ENCODE data around the gene CFAP20DC.
"Not testable (repeated sequence)": the region's sequence is repeated elsewhere in the genome, so short reads cannot be mapped to it uniquely, and the experiment has no call there.

The CFAP20DC gene

DNA sequence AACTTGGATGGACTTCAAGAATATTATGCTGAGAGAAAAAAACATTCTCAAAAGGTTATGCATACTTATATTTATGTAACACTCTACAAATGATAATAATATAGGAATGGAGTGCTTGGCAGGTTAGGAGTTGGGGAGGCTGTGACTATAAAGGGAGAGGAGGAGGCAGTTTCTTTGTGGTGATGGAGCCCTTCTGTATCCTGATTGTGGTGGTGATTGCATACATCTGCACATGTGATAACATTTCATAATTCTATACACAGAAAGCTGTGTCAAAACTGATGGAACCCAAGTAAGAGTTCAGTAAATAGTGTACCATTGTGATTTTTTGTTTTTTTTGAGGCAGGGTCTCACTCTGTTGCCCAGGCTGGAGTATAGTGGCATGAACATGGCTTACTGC, 351.6 kb downstream of the CFAP20DC start:
- H3K9me3 Mint-ChIP-seq = peaks cover 6% of the 10 kb centered on the region
- H3K36me3 Mint-ChIP-seq = no peaks in the 10 kb centered on the region
- H3K27me3 Mint-ChIP-seq = peaks cover 3% of the 10 kb centered on the region
- CTCF ChIA-PET = no interaction called here
- no peak overlapping the region for H3K4me3 Mint-ChIP-seq
- peaks cover 7% of the 10 kb centered on the region for H3K4me1 Mint-ChIP-seq
- H3K27ac Mint-ChIP-seq = no peak overlapping the region
- no peak for DNase-seq

DNA sequence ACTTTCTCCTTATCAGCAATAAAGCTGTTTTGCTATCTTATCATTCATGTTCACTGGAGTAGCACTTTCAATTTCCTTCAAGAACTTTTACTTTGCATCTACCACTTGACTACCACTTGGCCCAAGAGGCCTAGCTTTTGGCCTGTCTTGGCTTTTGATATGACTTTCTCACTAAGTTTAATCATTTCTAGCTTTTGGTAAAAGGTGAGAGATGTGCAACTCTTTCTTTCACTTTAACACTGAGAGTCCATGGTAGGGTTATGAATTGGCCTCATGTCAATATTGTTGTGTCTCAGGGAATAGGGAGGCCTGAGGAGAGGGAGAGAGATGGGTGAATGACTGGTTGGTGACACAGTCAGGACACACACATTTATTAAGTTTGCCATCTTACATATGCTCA, 352.3 kb downstream of the CFAP20DC start:
- Mint-ChIP-seq H3K4me1 (peaks cover 7% of the 10 kb centered on the region), H3K36me3 (no peaks in the 10 kb centered on the region), H3K9me3 (peaks cover 6% of the 10 kb centered on the region), H3K27ac (no peak overlapping the region), H3K27me3 (peaks cover 3% of the 10 kb centered on the region), H3K4me3 (no peak overlapping the region)
- DNase-seq = no peak
- CTCF ChIA-PET = no interaction called here

DNA sequence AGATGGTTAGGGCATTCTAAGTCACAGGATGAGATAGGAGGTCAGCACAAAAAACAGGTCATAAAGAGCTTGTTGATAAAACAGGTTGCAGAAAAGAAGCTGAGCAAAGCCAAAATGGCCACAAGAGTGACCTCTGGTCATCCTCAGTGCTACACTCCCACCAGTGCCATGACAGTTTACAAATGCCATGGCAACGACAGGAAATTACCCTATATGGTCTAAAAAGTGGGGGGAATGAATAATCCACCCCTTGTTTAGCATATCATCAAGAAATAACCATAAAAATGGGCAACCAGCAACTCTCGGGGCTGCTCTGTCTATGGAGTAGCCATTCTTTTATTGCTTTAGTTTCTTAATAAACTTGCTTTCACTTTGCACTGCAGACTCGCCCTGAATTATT, 353.0 kb downstream of the CFAP20DC start:
- not testable (repeated sequence) for H3K9me3 Mint-ChIP-seq, H3K27me3 Mint-ChIP-seq

DNA sequence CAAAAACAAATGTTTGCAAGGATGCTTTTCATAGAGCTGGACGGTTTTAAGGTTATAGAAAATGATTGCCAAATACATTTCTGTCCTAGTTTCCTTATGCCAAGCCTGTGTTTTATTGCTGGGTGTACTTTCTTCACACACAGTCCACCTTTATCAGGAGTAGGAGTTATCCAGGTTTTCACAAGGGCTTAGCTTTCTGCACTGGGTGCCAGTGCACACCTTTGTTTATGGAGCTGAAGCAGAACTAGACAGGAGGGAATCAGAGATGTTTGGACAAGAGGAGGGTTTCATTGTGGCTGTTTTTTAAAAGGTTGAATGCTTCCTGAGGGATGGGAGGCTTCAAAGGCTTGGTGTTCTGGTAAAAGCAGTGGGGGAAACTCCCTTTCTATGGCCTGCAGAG, 353.7 kb downstream of the CFAP20DC start:
- no peak overlapping the region for H3K4me3 Mint-ChIP-seq
- CTCF ChIA-PET = no interaction called here
- H3K9me3 Mint-ChIP-seq = peaks cover 13% of the 10 kb centered on the region
- H3K4me1 Mint-ChIP-seq = peaks cover 7% of the 10 kb centered on the region
- no peaks in the 10 kb centered on the region for H3K27me3 Mint-ChIP-seq
- DNase-seq = no peak
- no peaks in the 10 kb centered on the region for H3K36me3 Mint-ChIP-seq
- no peak overlapping the region for H3K27ac Mint-ChIP-seq

More for the DNA sequence above, 353.0 kb downstream of the CFAP20DC start:
- H3K36me3 Mint-ChIP-seq, CTCF ChIA-PET, H3K27ac Mint-ChIP-seq, H3K4me1 Mint-ChIP-seq, DNase-seq, H3K4me3 Mint-ChIP-seq: not testable (repeated sequence)

DNA sequence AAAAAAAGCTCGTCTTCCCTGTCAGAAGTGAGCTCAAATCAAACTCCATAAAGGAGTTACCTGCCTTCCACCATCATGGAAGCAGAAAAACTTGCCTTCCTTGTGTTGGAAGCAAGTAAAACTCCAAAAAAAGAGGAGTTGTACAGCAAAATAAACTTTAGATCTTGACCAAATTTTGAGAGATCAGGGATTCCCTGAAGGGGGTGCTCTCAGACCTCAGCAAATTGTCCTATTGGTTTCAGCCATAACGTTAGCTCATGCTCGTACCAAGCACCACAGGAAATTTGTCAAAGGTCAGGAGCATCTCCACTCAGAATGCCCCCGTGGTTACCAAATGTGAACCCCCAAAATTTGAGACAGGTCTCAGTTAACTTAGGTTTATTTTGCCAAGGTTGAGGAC, 354.5 kb downstream of the CFAP20DC start:
- H3K4me3 Mint-ChIP-seq, H3K27me3 Mint-ChIP-seq, H3K27ac Mint-ChIP-seq, CTCF ChIA-PET, DNase-seq, H3K4me1 Mint-ChIP-seq, H3K36me3 Mint-ChIP-seq: not testable (repeated sequence)
- peaks cover 14% of the 10 kb centered on the region for H3K9me3 Mint-ChIP-seq

DNA sequence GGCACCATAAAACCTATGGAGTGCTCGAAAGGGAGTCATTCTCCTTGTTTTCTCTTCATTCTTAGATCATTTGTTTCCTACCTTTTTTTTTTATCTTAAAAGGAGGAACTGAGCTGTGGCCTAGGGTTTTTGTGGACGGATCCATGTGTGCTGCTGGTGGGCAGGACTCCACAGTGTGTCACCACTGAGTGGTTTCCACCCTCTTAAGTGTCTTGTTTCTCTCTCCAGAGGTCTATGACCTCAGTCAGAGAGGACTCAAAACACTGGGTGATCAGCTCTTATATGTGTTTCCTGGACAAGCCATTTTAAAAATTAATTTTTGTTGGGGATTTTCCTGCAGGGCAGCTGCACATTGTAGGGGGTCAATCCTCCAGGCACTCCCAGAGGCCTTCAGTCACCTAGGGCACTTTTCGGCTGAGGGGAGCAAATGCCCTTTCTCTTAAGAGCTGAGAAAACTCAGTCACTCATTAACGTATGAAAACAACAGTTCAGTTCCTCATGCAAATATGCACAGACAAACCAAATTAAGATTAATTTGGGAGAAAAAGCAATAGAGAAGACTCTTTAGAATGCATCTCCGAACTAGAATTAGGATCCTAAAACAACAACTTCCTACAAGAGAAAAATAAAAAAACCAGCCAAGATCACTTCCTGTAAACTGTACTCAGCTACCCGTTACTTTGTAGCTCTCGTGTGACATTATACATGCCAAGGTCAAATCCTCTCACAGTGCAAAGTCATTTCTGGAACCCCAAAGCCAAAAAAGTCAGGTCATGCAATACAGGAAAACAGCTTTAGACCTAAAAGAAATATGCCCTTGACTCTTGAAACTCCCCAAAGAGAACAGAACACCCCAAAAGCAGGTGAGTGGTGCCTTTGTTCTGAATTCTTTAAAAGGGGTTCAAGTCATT, 355.6 kb downstream of the CFAP20DC start:
- peaks cover 19% of the 10 kb centered on the region for H3K9me3 Mint-ChIP-seq
- H3K27me3 Mint-ChIP-seq = no peaks in the 10 kb centered on the region
- no peaks in the 10 kb centered on the region for H3K36me3 Mint-ChIP-seq
- peaks cover 7% of the 10 kb centered on the region for H3K4me1 Mint-ChIP-seq
- H3K4me3 Mint-ChIP-seq = no peak overlapping the region
- H3K27ac Mint-ChIP-seq = no peak overlapping the region
- no peak for DNase-seq
- CTCF ChIA-PET = interaction anchor here (0.6 kb wide), 1 partner anchor 1690 kb away, joined by 3 read pairs; no protein-coding TSS in a partner anchor

DNA sequence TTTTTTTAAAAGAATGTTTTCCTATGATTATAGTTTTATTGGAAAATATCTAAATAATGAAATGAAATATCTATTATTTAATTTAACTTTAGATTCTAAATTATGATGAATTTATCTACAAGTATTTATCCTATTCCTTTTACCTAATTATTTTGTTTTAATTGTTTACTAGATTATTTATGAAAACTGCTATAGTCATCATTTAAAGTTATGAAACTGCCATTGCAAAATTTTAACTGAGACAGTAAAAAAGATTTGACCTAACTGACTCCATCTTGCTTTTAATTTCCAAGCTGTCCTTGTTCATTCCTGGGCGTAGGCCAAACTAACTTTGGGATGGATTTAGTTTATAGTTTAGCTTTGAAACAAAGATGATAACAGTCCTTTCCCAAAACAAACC, 357.3 kb downstream of the CFAP20DC start:
- no peaks in the 10 kb centered on the region for H3K36me3 Mint-ChIP-seq
- H3K4me1 Mint-ChIP-seq = peaks cover 7% of the 10 kb centered on the region
- no peak for DNase-seq
- no peak overlapping the region for H3K4me3 Mint-ChIP-seq
- CTCF ChIA-PET = no interaction called here
- no peak overlapping the region for H3K27ac Mint-ChIP-seq
- H3K27me3 Mint-ChIP-seq = no peaks in the 10 kb centered on the region
- H3K9me3 Mint-ChIP-seq = peaks cover 19% of the 10 kb centered on the region

Measured in activated naive CD4-positive, alpha-beta T cell treated with anti-CD3 and anti-CD28 coated beads, Interleukin-2, amount 10 ng/mL, durations not matched to agents 7 days and 5 days (primary cell).